SK-N-SH treated with all-trans-retinoic acid at 6 μM for 48 hours (cell line): ENCODE measurements around the gene ABLIM1.

Experiments
- ATAC-seq: fragments of 200-7000 bp; cut with Tn5 transposase; 3 replicates; pipeline ENCODE4 v1.9.1; 2020; ENCODE audit warnings: mild to moderate bottlenecking, moderate library complexity
- ARNTL ChIP-seq: fragments of 450-650 bp; formaldehyde crosslinking; IDR thresholded peaks from 2 replicates; pipeline ENCODE4 v1.5.0; 2020; ENCODE audit warnings: low read depth, mild to moderate bottlenecking, moderate library complexity, borderline replicate concordance
- CSDC2 ChIP-seq: fragments of 250-450 bp; sonication (Bioruptor Pico); IDR thresholded peaks from 2 replicates; pipeline ENCODE4 v1.5.0; 2020; ENCODE audit warnings: mild to moderate bottlenecking, moderate library complexity
- ESRRG ChIP-seq: fragments of 250-450 bp; sonication (Bioruptor Pico); IDR thresholded peaks from 2 replicates; pipeline ENCODE4 v1.6.1; 2021; ENCODE audit warnings: mild to moderate bottlenecking
- GLIS3 ChIP-seq: fragments of 250-450 bp; sonication (Bioruptor Pico); IDR thresholded peaks from 2 replicates; pipeline ENCODE4 v1.5.0; 2020; ENCODE audit warnings: mild to moderate bottlenecking, moderate library complexity
- ISL1 ChIP-seq: fragments of 250-450 bp; sonication (Bioruptor Pico); IDR thresholded peaks from 2 replicates; pipeline ENCODE4 v2.1.2; 2022; ENCODE audit warnings: mild to moderate bottlenecking, moderate library complexity
- PPARA ChIP-seq: fragments of 250-450 bp; sonication (Bioruptor Pico); IDR thresholded peaks from 2 replicates; pipeline ENCODE4 v1.5.0; 2020; ENCODE audit warnings: mild to moderate bottlenecking, borderline replicate concordance
- RARB ChIP-seq: fragments of 250-450 bp; sonication (Bioruptor Pico); IDR thresholded peaks from 2 replicates; pipeline ENCODE4 v1.8.0; 2021; ENCODE audit warnings: mild to moderate bottlenecking, moderate library complexity
- SNAI2 ChIP-seq: fragments of 250-450 bp; sonication (Bioruptor Pico); IDR thresholded peaks from 2 replicates; pipeline ENCODE4 v1.5.0; 2020; ENCODE audit warnings: mild to moderate bottlenecking, moderate library complexity
- TCF4 ChIP-seq: fragments of 250-450 bp; sonication (Bioruptor Pico); IDR thresholded peaks from 2 replicates; pipeline ENCODE4 v1.8.0; 2021; ENCODE audit warnings: mild to moderate bottlenecking, moderate library complexity, borderline replicate concordance
- ZC3H10 ChIP-seq: fragments of 250-450 bp; sonication (Bioruptor Pico); IDR thresholded peaks from 2 replicates; pipeline ENCODE4 v1.5.1; 2021; ENCODE audit warnings: mild to moderate bottlenecking, moderate library complexity
- ZFP30 ChIP-seq: fragments of 450-650 bp; formaldehyde crosslinking; IDR thresholded peaks from 2 replicates; pipeline ENCODE4 v1.5.0; 2022; ENCODE audit warnings: mild to moderate bottlenecking, moderate library complexity
- ZNF565 ChIP-seq: fragments of 450-650 bp; formaldehyde crosslinking; conservative IDR thresholded peaks from 2 replicates; pipeline ENCODE4 v1.5.0; 2020; ENCODE audit warnings: low read depth, mild to moderate bottlenecking, moderate library complexity
- TF ChIP-seq, protein P1 (sequence below): fragments of 250-450 bp; sonication (Bioruptor Pico); IDR thresholded peaks from 2 replicates; pipeline ENCODE4 v1.5.1; 2020; ENCODE audit warnings: low read depth, mild to moderate bottlenecking, moderate library complexity
- TF ChIP-seq, protein P2 (sequence below): fragments of 250-450 bp; sonication (Bioruptor Pico); IDR thresholded peaks from 2 replicates; pipeline ENCODE4 v1.5.1; 2021; ENCODE audit warnings: mild to moderate bottlenecking, moderate library complexity
- TF ChIP-seq, protein P3 (sequence below): fragments of 250-450 bp; sonication (Bioruptor Pico); IDR thresholded peaks from 2 replicates; pipeline ENCODE4 v1.8.0; 2021; ENCODE audit warnings: low read depth, mild to moderate bottlenecking, moderate library complexity, borderline replicate concordance
- TF ChIP-seq, protein P4 (sequence below): fragments of 250-450 bp; sonication (Bioruptor Pico); IDR thresholded peaks from 2 replicates; pipeline ENCODE4 v1.8.0; 2020; ENCODE audit warnings: mild to moderate bottlenecking, moderate library complexity, borderline replicate concordance
- TF ChIP-seq, protein P5 (sequence below): fragments of 250-450 bp; sonication (Bioruptor Pico); IDR thresholded peaks from 2 replicates; pipeline ENCODE4 v1.5.0; 2020; ENCODE audit warnings: mild to moderate bottlenecking, moderate library complexity

Gene ABLIM1

DNA sequence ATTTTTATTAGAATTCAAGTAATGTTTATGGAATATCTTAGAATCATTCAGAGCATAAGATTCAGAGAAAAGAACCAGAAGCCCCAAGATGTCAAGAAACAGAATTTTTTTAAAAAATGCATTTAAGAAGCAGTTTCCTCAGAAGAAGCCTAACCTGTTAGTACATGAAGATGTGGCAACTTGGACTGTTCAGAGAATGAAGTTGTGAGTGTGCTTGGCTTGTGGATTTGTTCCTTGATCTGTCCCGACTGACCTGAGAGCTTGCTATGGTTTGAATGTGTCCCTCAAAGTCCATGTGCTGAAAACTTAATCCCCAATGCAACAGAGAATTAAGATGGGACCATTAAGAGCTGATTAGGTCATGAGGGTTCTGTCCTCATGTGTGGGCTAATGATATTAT lies 240.0 kb downstream of the ABLIM1 start (continued):
- TF ChIP-seq, protein P1, sequence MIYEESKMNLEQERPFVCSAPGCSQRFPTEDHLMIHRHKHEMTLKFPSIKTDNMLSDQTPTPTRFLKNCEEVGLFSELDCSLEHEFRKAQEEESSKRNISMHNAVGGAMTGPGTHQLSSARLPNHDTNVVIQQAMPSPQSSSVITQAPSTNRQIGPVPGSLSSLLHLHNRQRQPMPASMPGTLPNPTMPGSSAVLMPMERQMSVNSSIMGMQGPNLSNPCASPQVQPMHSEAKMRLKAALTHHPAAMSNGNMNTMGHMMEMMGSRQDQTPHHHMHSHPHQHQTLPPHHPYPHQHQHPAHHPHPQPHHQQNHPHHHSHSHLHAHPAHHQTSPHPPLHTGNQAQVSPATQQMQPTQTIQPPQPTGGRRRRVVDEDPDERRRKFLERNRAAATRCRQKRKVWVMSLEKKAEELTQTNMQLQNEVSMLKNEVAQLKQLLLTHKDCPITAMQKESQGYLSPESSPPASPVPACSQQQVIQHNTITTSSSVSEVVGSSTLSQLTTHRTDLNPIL = no peak
- TF ChIP-seq TCF4 (CRISPR knock-in tag) (no peak), ZNF565 (CRISPR knock-in tag) (no peak), SNAI2 (CRISPR knock-in tag) (no peak)
- TF ChIP-seq, protein P2, sequence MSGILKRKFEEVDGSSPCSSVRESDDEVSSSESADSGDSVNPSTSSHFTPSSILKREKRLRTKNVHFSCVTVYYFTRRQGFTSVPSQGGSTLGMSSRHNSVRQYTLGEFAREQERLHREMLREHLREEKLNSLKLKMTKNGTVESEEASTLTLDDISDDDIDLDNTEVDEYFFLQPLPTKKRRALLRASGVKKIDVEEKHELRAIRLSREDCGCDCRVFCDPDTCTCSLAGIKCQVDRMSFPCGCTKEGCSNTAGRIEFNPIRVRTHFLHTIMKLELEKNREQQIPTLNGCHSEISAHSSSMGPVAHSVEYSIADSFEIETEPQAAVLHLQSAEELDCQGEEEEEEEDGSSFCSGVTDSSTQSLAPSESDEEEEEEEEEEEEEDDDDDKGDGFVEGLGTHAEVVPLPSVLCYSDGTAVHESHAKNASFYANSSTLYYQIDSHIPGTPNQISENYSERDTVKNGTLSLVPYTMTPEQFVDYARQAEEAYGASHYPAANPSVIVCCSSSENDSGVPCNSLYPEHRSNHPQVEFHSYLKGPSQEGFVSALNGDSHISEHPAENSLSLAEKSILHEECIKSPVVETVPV (CRISPR knock-in tag) = no peak

DNA sequence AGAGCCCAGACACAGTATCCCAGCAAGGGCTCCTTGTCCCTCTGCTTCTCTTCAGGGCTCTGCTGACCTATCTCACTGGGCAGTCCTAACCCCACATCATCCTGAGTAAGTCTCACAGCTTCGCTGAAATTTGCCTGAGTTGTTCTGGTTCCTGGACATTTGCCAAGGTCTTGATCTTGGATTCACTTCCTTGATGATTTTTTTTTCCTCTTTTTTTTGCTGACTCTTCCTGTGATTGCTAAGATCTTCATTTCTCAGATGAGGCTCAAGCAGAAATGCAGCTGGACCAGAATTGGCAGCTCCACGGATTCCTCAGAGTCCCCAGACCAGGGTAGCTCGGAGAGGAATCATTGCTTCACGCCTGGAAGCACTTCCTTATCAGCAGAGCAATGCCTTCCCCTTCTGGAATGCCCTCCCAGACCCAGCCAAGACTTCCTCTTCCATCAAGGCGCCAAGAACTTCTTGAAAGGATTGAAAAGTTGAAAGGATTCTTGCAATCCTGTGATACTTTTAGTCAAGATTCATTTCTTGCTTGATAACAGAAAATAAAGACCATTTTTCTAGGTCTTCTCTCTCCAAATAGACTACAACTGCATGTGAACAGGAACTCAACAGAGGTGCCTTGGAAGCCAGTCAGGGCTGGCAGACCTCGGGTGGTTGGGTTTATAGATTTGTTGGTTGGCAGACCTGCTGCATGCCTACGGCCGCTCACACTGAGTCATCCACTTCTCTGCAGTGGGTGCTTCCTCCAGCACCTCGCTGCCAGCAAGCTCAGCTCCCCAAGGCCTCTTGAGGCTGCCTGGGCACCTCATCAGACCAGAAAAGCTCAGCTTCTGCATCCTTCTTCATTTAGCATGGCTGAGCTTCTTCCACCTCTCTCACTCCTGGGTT lies 244.9 kb downstream of the ABLIM1 start:
- TF ChIP-seq ZNF565 (CRISPR knock-in tag) = no peak
- TF ChIP-seq ESRRG = no peak
- no peak for TF ChIP-seq ARNTL (CRISPR knock-in tag)
- TF ChIP-seq SNAI2 (CRISPR knock-in tag) = no peak
- TF ChIP-seq PPARA (CRISPR knock-in tag) = no peak
- TF ChIP-seq GLIS3 (CRISPR knock-in tag) = no peak
- TF ChIP-seq, protein P1 = no peak
- TF ChIP-seq RARB (CRISPR knock-in tag) = no peak
- TF ChIP-seq ISL1 = no peak
- TF ChIP-seq, protein P3, sequence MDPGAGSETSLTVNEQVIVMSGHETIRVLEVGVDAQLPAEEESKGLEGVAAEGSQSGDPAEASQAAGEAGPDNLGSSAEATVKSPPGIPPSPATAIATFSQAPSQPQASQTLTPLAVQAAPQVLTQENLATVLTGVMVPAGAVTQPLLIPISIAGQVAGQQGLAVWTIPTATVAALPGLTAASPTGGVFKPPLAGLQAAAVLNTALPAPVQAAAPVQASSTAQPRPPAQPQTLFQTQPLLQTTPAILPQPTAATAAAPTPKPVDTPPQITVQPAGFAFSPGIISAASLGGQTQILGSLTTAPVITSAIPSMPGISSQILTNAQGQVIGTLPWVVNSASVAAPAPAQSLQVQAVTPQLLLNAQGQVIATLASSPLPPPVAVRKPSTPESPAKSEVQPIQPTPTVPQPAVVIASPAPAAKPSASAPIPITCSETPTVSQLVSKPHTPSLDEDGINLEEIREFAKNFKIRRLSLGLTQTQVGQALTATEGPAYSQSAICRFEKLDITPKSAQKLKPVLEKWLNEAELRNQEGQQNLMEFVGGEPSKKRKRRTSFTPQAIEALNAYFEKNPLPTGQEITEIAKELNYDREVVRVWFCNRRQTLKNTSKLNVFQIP (CRISPR knock-in tag) = no peak
- TF ChIP-seq ZC3H10 (CRISPR knock-in tag) = no peak
- TF ChIP-seq, protein P4, sequence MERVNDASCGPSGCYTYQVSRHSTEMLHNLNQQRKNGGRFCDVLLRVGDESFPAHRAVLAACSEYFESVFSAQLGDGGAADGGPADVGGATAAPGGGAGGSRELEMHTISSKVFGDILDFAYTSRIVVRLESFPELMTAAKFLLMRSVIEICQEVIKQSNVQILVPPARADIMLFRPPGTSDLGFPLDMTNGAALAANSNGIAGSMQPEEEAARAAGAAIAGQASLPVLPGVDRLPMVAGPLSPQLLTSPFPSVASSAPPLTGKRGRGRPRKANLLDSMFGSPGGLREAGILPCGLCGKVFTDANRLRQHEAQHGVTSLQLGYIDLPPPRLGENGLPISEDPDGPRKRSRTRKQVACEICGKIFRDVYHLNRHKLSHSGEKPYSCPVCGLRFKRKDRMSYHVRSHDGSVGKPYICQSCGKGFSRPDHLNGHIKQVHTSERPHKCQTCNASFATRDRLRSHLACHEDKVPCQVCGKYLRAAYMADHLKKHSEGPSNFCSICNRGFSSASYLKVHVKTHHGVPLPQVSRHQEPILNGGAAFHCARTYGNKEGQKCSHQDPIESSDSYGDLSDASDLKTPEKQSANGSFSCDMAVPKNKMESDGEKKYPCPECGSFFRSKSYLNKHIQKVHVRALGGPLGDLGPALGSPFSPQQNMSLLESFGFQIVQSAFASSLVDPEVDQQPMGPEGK (CRISPR knock-in tag) = no peak
- no peak for TF ChIP-seq CSDC2
- TF ChIP-seq, protein P5, sequence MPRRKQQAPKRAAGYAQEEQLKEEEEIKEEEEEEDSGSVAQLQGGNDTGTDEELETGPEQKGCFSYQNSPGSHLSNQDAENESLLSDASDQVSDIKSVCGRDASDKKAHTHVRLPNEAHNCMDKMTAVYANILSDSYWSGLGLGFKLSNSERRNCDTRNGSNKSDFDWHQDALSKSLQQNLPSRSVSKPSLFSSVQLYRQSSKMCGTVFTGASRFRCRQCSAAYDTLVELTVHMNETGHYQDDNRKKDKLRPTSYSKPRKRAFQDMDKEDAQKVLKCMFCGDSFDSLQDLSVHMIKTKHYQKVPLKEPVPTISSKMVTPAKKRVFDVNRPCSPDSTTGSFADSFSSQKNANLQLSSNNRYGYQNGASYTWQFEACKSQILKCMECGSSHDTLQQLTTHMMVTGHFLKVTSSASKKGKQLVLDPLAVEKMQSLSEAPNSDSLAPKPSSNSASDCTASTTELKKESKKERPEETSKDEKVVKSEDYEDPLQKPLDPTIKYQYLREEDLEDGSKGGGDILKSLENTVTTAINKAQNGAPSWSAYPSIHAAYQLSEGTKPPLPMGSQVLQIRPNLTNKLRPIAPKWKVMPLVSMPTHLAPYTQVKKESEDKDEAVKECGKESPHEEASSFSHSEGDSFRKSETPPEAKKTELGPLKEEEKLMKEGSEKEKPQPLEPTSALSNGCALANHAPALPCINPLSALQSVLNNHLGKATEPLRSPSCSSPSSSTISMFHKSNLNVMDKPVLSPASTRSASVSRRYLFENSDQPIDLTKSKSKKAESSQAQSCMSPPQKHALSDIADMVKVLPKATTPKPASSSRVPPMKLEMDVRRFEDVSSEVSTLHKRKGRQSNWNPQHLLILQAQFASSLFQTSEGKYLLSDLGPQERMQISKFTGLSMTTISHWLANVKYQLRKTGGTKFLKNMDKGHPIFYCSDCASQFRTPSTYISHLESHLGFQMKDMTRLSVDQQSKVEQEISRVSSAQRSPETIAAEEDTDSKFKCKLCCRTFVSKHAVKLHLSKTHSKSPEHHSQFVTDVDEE = no peak
- TF ChIP-seq ZFP30 (CRISPR knock-in tag) = no peak
- ATAC-seq = peak; percentile 86

DNA sequence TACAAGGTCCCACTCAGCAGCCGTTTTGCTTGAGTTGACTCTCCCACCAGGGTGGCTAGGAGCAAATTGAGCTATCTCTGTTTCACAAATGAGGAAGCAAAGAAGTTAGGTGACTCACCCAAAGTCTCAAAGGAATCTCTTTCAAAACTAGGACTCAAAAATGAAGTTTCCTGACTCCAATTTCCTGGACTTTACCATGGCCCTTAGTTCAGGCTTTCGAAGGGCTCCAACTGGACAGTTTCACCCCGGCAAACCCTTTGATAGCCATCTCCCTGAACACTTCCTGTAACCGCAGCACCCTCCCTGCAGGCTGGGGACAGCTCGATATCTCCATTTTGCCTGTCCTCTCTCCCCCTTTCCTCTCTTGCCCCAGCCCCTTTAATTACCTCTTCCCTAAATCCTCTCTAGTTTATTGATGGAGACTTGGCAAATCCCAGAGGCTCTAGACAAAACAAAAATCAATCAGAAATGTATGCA lies 249.1 kb downstream of the ABLIM1 start:
- TF ChIP-seq TCF4 (CRISPR knock-in tag) (no peak), ZNF565 (CRISPR knock-in tag) (no peak), SNAI2 (CRISPR knock-in tag) (no peak), ARNTL (CRISPR knock-in tag) (no peak)
- TF ChIP-seq, protein P1 = no peak
- ATAC-seq = no peak
